ENCODE data around the gene SNTA1. TPM values are rescaled to one million over a fixed set of nuclear protein-coding genes. Genes with fewer than 3 reads are reported as not detected.
A peak's percentile ranks its signal among the peaks of the same experiment; 100 is the strongest.

SNTA1 gene
- polyA plus RNA-seq, 1 donor (not counting 4 experiments of a cell fraction or from before 2014, with no cell fraction given): 3.6 TPM

DNA sequence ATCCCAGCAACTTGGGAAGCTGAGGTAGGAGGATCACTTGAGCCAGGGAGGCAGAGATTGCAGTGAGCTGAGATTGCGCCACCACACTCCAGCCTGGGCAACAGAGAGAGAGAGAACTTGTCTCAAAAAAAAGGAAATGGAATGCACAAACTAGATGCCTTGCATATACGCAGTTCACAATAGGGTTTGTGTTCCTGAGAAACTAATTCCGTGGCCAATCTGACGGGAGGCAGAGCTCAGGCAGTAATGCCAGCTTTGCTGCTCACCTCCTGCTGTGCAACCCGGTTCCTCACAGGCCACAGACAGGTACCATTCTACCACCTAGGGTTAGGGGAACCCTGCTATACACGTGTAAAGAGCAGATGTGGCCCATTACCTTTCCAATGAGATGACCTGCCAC is 43.6 kb downstream of the SNTA1 start:
- Histone ChIP-seq H3K4me3 (ENCODE audit: control insufficient read depth in 2 of 3, extremely low read depth in 1 of 3, insufficient read depth in 2 of 3, low read depth in 1 of 3, low read length in 3 of 3) (peak overlapping the region in 2 of 3 experiments; percentile 98 to 100), H3K36me3 (ENCODE audit: control insufficient read depth in 2 of 2, extremely low read depth in 1 of 2, insufficient read depth in 2 of 2, low read length in 2 of 2) (peaks cover 0 to under 1% of the 10 kb centered on the region in 2 experiments), H3K27me3 (ENCODE audit: control insufficient read depth, extremely low read depth, insufficient read depth, low read length) (no peaks in the 10 kb centered on the region), H3K27ac (ENCODE audit: control insufficient read depth, insufficient read depth, low read length) (no peak overlapping the region), H3K9ac (ENCODE audit: control insufficient read depth, extremely low read depth, insufficient read depth, low read length) (peak overlapping the region; percentile 92), H3K9me3 (ENCODE audit: control insufficient read depth, low read depth, low read length) (no peaks in the 10 kb centered on the region), H3K4me1 (ENCODE audit: control insufficient read depth, extremely low read depth, insufficient read depth, low read length) (peaks cover 28% of the 10 kb centered on the region), H3K4me2 (ENCODE audit: control insufficient read depth, extremely low read depth, insufficient read depth, low read depth, low read length) (peak overlapping the region; percentile 82), H3K9me1 (ENCODE audit: control insufficient read depth, extremely low read depth, insufficient read depth, low read length) (no peaks in the 10 kb centered on the region), H2AFZ (ENCODE audit: control insufficient read depth, low read length) (no peak overlapping the region), H3K79me2 (ENCODE audit: control insufficient read depth, insufficient read depth, low read length) (peaks cover 52% of the 10 kb centered on the region), H4K20me1 (ENCODE audit: control insufficient read depth, extremely low read depth, insufficient read depth, low read length) (no peaks in the 10 kb centered on the region)
- dilution Hi-C loops (cut with MboI; ENCODE audit: extremely low pct_ligation_motif_present, low sequenced_read_pairs): no loop called here
- DNase-seq (ENCODE audit: low read depth, low spot score) (no peak), FAIRE-seq (no peak)
- TF ChIP-seq EZH2 (IDR thresholded peaks at IDR 0.05; ENCODE audit: low read length): no peak
- TF ChIP-seq, protein P1, sequence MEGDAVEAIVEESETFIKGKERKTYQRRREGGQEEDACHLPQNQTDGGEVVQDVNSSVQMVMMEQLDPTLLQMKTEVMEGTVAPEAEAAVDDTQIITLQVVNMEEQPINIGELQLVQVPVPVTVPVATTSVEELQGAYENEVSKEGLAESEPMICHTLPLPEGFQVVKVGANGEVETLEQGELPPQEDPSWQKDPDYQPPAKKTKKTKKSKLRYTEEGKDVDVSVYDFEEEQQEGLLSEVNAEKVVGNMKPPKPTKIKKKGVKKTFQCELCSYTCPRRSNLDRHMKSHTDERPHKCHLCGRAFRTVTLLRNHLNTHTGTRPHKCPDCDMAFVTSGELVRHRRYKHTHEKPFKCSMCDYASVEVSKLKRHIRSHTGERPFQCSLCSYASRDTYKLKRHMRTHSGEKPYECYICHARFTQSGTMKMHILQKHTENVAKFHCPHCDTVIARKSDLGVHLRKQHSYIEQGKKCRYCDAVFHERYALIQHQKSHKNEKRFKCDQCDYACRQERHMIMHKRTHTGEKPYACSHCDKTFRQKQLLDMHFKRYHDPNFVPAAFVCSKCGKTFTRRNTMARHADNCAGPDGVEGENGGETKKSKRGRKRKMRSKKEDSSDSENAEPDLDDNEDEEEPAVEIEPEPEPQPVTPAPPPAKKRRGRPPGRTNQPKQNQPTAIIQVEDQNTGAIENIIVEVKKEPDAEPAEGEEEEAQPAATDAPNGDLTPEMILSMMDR (optimal IDR thresholded peaks at IDR 0.05 in 1 of 3, IDR thresholded peaks at IDR 0.05 in 1 of 3, conservative IDR thresholded peaks at IDR 0.05 in 1 of 3; ENCODE audit: extremely low read depth in 1 of 3, insufficient read depth in 2 of 3, low read length in 3 of 3): no peak

DNA sequence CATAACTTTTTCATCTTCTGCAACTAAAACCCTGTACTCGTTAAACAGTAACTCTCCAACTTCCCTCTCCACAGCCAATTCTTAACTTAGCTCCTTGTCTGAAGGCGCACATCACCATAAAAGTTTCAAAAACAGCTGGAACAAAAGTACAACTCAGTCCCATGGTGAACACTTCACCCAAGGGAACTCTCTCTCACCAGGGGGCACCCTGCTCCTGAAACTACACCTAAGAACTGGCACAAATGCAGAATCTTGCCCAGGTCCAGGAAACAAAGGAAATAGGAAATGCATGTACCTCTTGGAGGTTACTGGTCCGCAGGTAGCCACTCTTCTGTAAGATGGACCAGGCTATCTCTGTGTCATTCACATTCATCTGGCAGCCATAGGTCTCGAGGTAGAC is 48.8 kb downstream of the SNTA1 start:
- FAIRE-seq (no peak), DNase-seq (ENCODE audit: low read depth, low spot score) (no peak)
- Histone ChIP-seq H3K9ac (ENCODE audit: control insufficient read depth, extremely low read depth, insufficient read depth, low read length) (no peak overlapping the region), H3K36me3 (ENCODE audit: control insufficient read depth in 2 of 2, extremely low read depth in 1 of 2, insufficient read depth in 2 of 2, low read length in 2 of 2) (peaks cover 7 to 9% of the 10 kb centered on the region in 2 experiments), H3K9me3 (ENCODE audit: control insufficient read depth, low read depth, low read length) (no peaks in the 10 kb centered on the region), H3K4me3 (ENCODE audit: control insufficient read depth in 2 of 3, extremely low read depth in 1 of 3, insufficient read depth in 2 of 3, low read depth in 1 of 3, low read length in 3 of 3) (no peak overlapping the region), H3K9me1 (ENCODE audit: control insufficient read depth, extremely low read depth, insufficient read depth, low read length) (no peaks in the 10 kb centered on the region), H3K27me3 (ENCODE audit: control insufficient read depth, extremely low read depth, insufficient read depth, low read length) (no peaks in the 10 kb centered on the region), H3K4me2 (ENCODE audit: control insufficient read depth, extremely low read depth, insufficient read depth, low read depth, low read length) (no peak overlapping the region), H3K27ac (ENCODE audit: control insufficient read depth, insufficient read depth, low read length) (no peak overlapping the region), H4K20me1 (ENCODE audit: control insufficient read depth, extremely low read depth, insufficient read depth, low read length) (no peaks in the 10 kb centered on the region), H3K79me2 (ENCODE audit: control insufficient read depth, insufficient read depth, low read length) (peaks cover 31% of the 10 kb centered on the region), H3K4me1 (ENCODE audit: control insufficient read depth, extremely low read depth, insufficient read depth, low read length) (no peaks in the 10 kb centered on the region), H2AFZ (ENCODE audit: control insufficient read depth, low read length) (no peak overlapping the region)
- TF ChIP-seq EZH2 (IDR thresholded peaks at IDR 0.05; ENCODE audit: low read length): no peak
- TF ChIP-seq, protein P1 (optimal IDR thresholded peaks at IDR 0.05 in 1 of 3, IDR thresholded peaks at IDR 0.05 in 1 of 3, conservative IDR thresholded peaks at IDR 0.05 in 1 of 3; ENCODE audit: extremely low read depth in 1 of 3, insufficient read depth in 2 of 3, low read length in 3 of 3): peak in 1 of 3 experiments; percentile 29
- dilution Hi-C loops (cut with MboI; ENCODE audit: extremely low pct_ligation_motif_present, low sequenced_read_pairs): no loop called here
